HG02943 (cell line): Measurements from ENCODE around the gene TMEM163.
A peak's percentile ranks its signal among the peaks of the same experiment; 100 is the strongest.

Source experiments
- ATAC-seq: cut with Tn5 transposase; IDR thresholded peaks from one replicate; pipeline ENCODE4 v1.9.1; 2021; ENCODE audit warnings: mild to moderate bottlenecking, low read depth, moderate library complexity; ENCODE audit not compliant: unreplicated experiment

Gene TMEM163

GRCh38 chr2:134421556-134422328 lies 297.1 kb downstream of the TMEM163 start:
- no peak for ATAC-seq

- ATAC-seq = no peak
Measured at GRCh38 chr2:134420920-134421319, 297.9 kb downstream of the TMEM163 start.

- no peak for ATAC-seq
Measured at GRCh38 chr2:134420259-134420658, 298.5 kb downstream of the TMEM163 start.

GRCh38 chr2:134417968-134418582 lies 300.7 kb downstream of the TMEM163 start:
- no peak for ATAC-seq

GRCh38 chr2:134416637-134417036 lies 302.2 kb downstream of the TMEM163 start:
- ATAC-seq = no peak

- no peak for ATAC-seq
Measured at GRCh38 chr2:134416018-134416417, 302.8 kb downstream of the TMEM163 start.

GRCh38 chr2:134413912-134414311 lies 304.9 kb downstream of the TMEM163 start:
- no peak for ATAC-seq

GRCh38 chr2:134413430-134413829 lies 305.4 kb downstream of the TMEM163 start:
- no peak for ATAC-seq

GRCh38 chr2:134412639-134412999 lies 306.2 kb downstream of the TMEM163 start:
- ATAC-seq = no peak

GRCh38 chr2:134411828-134412638 lies 306.8 kb downstream of the TMEM163 start:
- peak; percentile 97 for ATAC-seq

- no peak for ATAC-seq
Measured at GRCh38 chr2:134411279-134411827, 307.4 kb downstream of the TMEM163 start.

- no peak for ATAC-seq
Measured at GRCh38 chr2:134410831-134411231, 308.0 kb downstream of the TMEM163 start.

- no peak for ATAC-seq
Measured at GRCh38 chr2:134410006-134410405, 308.8 kb downstream of the TMEM163 start.

- no peak for ATAC-seq
Measured at GRCh38 chr2:134408791-134409190, 310.0 kb downstream of the TMEM163 start.

GRCh38 chr2:134408386-134408785 lies 310.4 kb downstream of the TMEM163 start:
- no peak for ATAC-seq

GRCh38 chr2:134407154-134407890 lies 311.5 kb downstream of the TMEM163 start:
- ATAC-seq = no peak

- no peak for ATAC-seq
Measured at GRCh38 chr2:134406736-134407135, 312.1 kb downstream of the TMEM163 start.

- ATAC-seq = no peak
Measured at GRCh38 chr2:134406311-134406710, 312.5 kb downstream of the TMEM163 start.
